ENCODE measurements around the gene GH2.

GH2 gene

GRCh38 chr17:63830278-63830677 lies 51.5 kb downstream of the GH2 start:
- no peaks in the 10 kb centered on the region for H4K20me1 ChIP-seq (ENCODE audit: insufficient read depth, low read length)
- H3K9me3 ChIP-seq (ENCODE audit: low read length): no peaks in the 10 kb centered on the region
- H3K4me1 ChIP-seq (ENCODE audit: insufficient read depth, low read length, severe bottlenecking): peaks cover 24% of the 10 kb centered on the region
- H3F3A ChIP-seq (ENCODE audit: insufficient read depth, low read length): no peaks in the 10 kb centered on the region
- no peak overlapping the region for H3K27ac ChIP-seq (ENCODE audit: low read depth, low read length, poor library complexity, severe bottlenecking)
- no peak for TF ChIP-seq CTCF (IDR thresholded peaks at IDR 0.05; ENCODE audit: low read length)
- no peak for TF ChIP-seq EZH2 (IDR thresholded peaks at IDR 0.05; ENCODE audit: borderline replicate concordance, low read length)
- no peak overlapping the region for H3K4me3 ChIP-seq (ENCODE audit: low read depth, low read length, poor library complexity, severe bottlenecking)
- H3K9ac ChIP-seq (ENCODE audit: low read length): no peak overlapping the region
- H3K9me2 ChIP-seq (ENCODE audit: low read depth, low read length): no peaks in the 10 kb centered on the region
- peaks cover 23% of the 10 kb centered on the region for H3K79me2 ChIP-seq (ENCODE audit: insufficient read depth, low read length)
- no peaks in the 10 kb centered on the region for H3K27me3 ChIP-seq (ENCODE audit: insufficient read depth, low read length)
- peaks cover 73% of the 10 kb centered on the region for H3K36me3 ChIP-seq (ENCODE audit: insufficient read depth, low read length)
- H3K4me2 ChIP-seq (ENCODE audit: low read length): no peak overlapping the region
- no peak overlapping the region for H2AFZ ChIP-seq (ENCODE audit: low read length)

Data from OCI-LY1 (cell line).